ENCODE results near the gene TSC22D2. TPM values are rescaled to one million over a fixed set of nuclear protein-coding genes. Genes with fewer than 3 reads are reported as not detected.

TSC22D2 gene
- total and polyA plus RNA-seq, 8 donors, result 5.9 to 12.2 (median 7.8) TPM

DNA sequence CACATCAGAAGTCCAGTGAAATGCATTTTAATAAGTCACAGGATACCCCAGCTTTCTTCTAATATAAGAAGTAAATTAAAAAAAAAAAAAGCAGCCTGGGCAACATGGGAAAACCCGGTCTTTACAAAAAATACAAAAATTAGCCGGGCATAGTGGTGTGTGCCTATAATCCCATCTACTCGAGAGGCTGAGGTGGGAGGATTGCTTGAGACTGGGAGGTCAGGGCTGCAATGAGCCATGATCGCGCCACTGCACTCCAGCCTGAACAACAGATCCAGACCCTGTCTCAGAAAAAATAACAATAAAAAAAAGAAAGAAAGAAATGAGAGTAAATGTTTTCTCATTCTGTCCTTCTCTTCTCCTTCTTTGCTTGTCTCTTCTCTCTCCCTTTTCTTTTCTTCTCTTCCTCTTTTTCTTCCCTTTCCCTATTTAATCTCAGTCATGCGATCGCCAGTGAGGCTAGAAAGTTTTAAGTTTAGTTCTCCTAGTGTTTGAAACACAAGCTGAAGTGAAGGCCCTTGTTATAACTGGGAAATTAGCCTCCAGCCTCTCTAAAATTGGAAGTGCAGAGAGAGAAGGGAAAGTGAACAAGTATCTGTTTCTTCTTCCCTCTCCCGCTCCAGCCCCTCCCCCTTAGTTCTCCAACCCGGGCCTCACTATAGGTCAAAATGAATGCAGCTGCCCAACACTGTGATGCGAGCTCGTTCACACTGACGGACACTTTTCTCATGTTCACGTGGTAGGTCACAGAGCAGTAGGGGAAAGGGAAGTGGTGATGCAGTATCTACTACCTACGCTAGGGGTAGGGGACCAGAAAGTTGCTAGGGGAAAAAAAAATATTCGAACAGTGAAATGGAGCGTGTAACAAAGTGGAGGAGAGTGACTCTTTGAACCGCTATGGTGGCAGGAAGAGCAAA, 23.5 kb upstream of the TSC22D2 start:
- H3K4me3 ChIP-seq, result no peak overlapping the region
- intact Hi-C loops (cut with DNase I), result no loop called here
- no peaks in the 10 kb centered on the region for H3K4me1 ChIP-seq
- no peak overlapping the region for H3K27ac ChIP-seq
- WGBS, 2 donors, result 73 to 75% methylated on average over 17 of the region's 17 CpGs
- DNase-seq, result peak in 1 of 6 donors; percentile 38
- ATAC-seq, result peak in 3 of 4 donors; percentile 41 to 84 (median 67)
- FAIRE-seq, result no peak
- H3K36me3 ChIP-seq, result no peaks in the 10 kb centered on the region
- TF ChIP-seq, protein P1, sequence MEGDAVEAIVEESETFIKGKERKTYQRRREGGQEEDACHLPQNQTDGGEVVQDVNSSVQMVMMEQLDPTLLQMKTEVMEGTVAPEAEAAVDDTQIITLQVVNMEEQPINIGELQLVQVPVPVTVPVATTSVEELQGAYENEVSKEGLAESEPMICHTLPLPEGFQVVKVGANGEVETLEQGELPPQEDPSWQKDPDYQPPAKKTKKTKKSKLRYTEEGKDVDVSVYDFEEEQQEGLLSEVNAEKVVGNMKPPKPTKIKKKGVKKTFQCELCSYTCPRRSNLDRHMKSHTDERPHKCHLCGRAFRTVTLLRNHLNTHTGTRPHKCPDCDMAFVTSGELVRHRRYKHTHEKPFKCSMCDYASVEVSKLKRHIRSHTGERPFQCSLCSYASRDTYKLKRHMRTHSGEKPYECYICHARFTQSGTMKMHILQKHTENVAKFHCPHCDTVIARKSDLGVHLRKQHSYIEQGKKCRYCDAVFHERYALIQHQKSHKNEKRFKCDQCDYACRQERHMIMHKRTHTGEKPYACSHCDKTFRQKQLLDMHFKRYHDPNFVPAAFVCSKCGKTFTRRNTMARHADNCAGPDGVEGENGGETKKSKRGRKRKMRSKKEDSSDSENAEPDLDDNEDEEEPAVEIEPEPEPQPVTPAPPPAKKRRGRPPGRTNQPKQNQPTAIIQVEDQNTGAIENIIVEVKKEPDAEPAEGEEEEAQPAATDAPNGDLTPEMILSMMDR (IDR thresholded peaks at IDR 0.05), result no peak
- H3K27me3 ChIP-seq, result no peaks in the 10 kb centered on the region
- no peaks in the 10 kb centered on the region for H3K9me3 ChIP-seq

DNA sequence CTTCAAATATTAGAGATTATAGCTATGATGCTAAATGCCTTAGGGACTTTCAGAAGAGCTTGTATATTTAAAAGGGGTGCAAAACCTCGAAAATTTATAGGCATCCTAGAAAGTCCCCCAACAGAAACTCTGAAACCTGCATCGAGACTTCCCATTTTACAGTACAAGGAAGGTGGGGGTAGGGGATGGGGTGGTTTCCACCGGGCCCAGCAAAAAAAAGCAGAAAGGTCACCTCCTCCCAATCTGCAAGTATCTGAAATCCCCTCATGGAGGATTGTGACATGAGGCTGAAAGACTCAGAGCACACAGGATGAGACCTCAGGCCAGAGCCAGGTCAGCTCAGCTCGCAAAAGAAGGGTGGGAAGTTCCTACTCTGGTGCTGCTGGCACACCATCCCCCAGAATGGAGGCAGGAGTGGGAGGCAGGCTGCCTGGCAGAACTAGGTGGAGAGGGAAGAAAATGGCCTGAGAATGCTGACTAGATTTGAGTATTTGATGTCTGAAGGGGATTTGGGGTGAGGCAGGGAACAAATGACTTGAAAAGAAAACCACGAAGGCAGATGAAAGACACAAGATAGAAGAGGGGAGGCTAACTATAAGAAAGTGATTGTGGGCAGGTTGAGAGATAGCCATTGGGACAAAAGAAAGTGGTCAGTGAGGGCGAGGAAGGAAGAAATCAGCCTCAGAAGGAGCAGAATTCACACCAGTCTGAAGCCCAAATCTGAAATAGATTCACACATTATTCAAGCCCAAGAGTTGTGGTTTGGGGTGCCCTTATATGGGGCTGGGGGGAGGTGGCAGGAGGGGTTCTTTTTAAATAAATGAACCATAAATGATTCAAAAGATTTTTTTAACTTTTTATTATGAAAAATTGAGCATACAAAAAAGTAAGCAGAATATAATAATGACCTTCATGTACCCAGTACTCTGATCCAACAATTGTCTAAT, 22.5 kb upstream of the TSC22D2 start:
- Histone ChIP-seq H3K4me1 (no peaks in the 10 kb centered on the region), H3K27me3 (no peaks in the 10 kb centered on the region), H3K36me3 (no peaks in the 10 kb centered on the region), H3K9me3 (no peaks in the 10 kb centered on the region), H3K27ac (no peak overlapping the region), H3K4me3 (no peak overlapping the region)
- FAIRE-seq (no peak), DNase-seq (no peak), ATAC-seq (peak in 1 of 4 donors; percentile 25)
- WGBS, 2 donors, result 77 to 89% methylated on average over 6 of the region's 6 CpGs
- intact Hi-C loops (cut with DNase I), result no loop called here
- TF ChIP-seq, protein P1 (IDR thresholded peaks at IDR 0.05), result no peak

DNA sequence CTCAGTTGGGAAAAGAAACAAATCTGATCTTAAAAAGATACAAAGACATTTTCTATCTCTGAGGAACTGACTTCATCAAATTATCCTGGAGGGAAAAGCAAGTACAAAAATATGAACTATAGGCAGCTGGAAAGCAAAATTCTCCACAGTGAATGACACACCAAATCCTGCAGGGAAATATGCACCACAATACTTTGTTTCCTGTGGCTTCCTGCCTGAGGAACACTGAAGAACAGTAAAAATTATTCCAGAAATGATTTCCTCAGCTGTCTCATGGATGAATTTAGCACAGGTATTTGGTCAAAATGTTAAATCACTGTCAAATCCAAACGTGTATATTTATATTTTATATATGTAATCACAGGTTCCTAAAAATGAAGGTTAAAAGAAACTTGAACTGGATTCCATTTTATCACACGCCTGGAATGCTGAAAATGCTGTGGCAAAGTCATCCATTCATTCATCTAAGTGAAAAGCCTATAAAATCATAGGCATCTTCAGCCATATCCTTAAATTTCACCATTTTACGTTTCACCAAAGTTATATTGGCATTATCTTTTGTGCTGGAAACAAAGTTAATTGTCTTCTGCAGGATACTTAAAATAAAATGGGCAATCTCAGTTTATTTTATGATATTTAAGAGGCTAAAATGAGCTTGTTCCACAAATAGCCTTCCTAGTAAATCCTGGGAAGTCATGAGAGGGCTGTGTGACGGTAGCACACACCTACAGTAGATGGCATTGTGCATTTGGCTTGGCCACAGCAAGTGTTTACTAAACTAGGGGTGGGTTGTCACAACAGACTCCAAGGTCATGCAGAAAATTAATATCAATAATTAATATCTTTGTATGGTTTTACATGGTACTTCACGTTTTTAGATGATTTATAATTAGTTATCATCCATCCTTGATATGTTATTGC, 19.3 kb upstream of the TSC22D2 start:
- Histone ChIP-seq H3K9me3 (no peaks in the 10 kb centered on the region), H3K4me1 (no peaks in the 10 kb centered on the region), H3K36me3 (no peaks in the 10 kb centered on the region), H3K27me3 (no peaks in the 10 kb centered on the region), H3K4me3 (no peak overlapping the region), H3K27ac (no peak overlapping the region)
- FAIRE-seq (no peak), ATAC-seq (no peak), DNase-seq (no peak)
- TF ChIP-seq, protein P1 (IDR thresholded peaks at IDR 0.05), result no peak
- WGBS, 2 donors, result 69 to 75% methylated on average over 5 of the region's 5 CpGs
- intact Hi-C loops (cut with DNase I), result no loop called here

DNA sequence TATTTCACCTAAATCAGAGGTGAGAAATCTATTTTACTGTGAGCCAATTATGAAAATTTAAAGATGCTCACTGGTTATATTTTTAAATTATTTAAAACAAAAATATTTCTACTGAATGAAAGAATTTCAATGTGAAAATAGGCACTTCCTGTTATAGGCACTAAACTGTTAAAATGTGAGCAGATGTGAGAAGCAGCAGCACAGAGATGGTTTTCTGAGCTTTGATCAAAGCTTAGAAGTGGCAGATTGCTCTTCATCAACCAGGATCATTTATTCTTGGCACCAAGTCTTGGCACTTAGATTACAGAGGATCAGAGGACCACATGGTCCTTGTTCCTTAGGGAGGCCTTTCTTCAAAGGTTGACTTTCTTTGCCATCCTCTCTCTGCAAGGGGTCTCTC, 18.0 kb upstream of the TSC22D2 start:
- Histone ChIP-seq H3K27me3 (no peaks in the 10 kb centered on the region), H3K27ac (no peak overlapping the region), H3K36me3 (no peaks in the 10 kb centered on the region), H3K9me3 (no peaks in the 10 kb centered on the region), H3K4me3 (no peak overlapping the region), H3K4me1 (no peaks in the 10 kb centered on the region)
- intact Hi-C loops (cut with DNase I), result no loop called here
- TF ChIP-seq, protein P1 (IDR thresholded peaks at IDR 0.05), result no peak
- no peak for FAIRE-seq
- no peak for ATAC-seq
- no peak for DNase-seq
